Smooth muscle cell of the brain vasculature (primary cell): Measurements from ENCODE around the gene NLK.
"Not testable (repeated sequence)": the region's sequence is repeated elsewhere in the genome, so short reads cannot be mapped to it uniquely, and the experiment has no call there.

Source experiments
- DNase-seq: peaks from one replicate; pipeline ENCODE4 v3.0.0-alpha.2; 2012; ENCODE audit warnings: low read depth, low spot score

Gene NLK

GRCh38 chr17:28042657-28042720, at the start of gene NLK:
Gene NLK (plus strand): TSS chr17:28042677. CDS start chr17:28042874, 197 bp downstream.
- DNase-seq = no peak

DNA sequence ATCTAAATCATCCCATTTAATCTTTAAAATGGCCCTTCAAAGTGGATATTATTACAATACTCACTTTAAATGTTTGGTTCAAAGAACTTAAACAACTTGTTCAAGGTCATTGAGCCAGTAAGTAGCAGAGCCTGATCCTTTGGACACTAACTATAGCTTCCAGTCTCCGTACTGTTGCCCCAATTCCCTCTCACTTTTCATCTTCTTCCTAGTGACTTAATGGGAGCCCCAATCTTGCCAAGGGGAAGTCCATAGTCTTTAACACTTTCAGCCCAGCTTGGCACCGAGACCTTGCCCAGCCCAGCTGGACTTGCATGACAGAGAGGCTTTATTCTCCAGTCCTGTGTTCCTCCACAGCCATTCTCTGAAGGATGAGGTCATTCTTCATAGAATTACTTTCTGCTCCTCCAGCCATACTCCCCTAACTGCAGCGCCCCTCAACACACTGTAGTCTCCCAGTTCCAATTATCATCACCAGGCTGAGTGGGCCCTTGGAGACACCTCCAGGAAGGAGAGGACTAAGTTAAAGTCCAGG, 49.2 kb upstream of the NLK start:
- DNase-seq = no peak

DNA sequence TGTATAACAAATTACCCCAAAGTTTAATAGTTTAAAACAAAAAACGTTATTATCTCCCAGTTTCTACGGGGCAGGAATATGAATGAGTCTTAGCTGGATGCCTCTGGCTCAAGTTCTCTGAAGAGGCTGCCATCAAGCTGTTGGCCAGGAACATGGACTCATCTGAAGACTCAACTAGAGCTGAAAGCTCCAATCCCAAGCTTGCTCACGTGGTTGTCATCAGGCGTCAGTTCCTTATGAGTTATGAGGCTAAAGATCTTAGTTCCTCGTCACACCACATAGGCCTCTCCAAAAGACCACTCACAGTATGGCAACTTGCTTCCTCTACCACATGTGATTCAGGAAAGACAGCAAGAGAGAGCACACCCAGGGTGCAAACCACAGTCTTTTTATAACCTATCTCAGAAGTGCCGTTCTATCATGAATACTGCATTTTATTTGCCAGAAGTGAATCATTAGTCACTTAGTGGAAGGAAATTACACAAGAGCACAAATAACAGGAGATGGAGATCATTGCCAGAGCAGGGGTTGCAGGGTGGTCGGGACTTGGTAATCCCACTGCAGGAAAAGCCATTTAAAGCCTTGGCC, 48.7 kb upstream of the NLK start:
- no peak for DNase-seq

DNA sequence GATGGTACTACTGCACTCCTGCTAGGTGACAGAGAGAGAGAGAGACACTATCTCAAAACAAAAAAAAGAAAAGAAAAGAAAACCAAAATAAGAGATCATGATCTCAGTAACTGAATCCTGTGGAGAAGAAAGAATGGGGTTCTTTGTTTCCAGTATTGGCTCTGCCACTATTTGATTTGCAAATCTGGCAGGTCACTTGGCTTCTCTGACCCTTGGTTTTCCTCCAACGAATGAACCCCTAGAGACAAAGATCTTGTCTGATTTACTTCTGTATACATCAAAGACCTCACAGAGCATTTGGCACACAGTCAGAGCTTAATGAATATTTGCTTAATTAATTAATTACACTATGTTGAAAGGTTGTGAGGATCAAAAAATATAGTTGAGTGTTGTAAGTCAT, 47.9 kb upstream of the NLK start:
- no peak for DNase-seq

DNA sequence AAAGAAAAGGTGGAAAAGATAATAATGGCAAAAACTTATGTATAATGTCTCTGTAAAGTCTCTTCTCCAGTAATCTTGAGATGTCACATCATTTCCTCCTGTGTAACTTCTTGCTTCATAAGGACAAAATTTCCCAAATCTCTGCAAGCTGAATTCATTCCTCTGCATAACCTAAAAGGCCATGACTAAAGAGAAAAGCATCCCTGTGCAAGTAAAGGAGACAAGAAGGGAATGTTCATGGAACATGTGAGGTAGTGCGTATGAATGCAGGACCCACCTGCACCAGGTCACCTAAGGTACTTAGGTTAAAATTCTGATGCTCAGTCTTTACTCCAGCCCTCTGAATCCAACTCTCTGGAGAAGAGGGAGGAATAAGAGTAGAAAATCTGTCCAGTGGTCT, 46.9 kb upstream of the NLK start:
- no peak for DNase-seq

DNA sequence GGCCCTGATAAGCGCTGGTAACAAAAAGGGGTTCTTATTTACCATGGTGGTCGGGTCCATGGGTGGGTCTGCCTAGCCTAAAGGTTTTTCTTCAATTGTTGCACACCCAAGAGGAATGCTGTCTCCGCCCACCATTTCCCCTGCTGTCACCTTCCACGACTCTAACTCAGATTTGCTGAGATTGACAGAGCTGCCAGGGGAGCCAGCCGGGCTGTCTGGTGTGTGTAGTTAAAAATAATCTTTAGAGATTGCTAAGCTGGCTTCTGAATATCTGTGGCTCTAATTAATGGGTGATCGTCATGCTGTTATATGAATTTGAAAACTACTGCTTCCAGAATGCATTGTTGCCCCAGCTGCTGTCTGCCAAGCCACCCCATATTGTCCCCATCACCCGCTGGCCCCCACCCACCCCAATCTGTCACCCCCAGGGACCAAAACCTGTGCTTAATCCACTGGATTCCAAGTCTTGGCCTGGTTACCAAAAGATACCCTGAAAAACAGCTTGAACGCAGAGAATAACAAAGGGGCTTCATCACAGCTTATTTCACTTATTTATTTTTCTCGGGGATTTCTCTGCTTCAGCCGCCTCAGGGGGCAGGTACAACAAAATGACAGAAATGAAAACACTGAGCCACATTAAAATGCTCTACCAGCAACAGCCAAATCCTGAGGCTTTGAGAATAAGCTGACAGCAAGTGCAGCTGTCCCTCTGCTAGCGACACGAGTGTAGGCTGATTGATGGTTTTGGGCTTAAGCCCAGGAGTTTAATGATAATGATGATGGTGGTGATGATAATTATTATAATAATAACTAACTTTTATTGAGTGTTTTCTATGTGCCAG, 46.1 kb upstream of the NLK start:
- DNase-seq = no peak

DNA sequence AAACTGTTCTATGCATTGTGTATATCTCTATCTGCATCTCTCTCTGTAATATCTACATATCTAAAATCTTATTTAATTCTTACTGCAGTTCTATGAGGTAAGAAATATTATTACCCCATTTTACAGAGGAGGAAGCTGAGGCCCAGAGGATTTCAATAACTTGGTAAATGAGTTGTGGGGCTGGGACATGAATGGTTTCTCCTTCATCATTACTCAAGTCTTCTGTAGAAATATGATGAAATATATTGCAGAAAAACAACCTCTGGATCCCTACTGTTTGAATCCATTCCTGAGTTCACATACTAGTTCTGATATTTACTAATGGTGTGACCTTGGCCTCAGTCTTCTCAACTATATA, 45.5 kb upstream of the NLK start:
- no peak for DNase-seq

DNA sequence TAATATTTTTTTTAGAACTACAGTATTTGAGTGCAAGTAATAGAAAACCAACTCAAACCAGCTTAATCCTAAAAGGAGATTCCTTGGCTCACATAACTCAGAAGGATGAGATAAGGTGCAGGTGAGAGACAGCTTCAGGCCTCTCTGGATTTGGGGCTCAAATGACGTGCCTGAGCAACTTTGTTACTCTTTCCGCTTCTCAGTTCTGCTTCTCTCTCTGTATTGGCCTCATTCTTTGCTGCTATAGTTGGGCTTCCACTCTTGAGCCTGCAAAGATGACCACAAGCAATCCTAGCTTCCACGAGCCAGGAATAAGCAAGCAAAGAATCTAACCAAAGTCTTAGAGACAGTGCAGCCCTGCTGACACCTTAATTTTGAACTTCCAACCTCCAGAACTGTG, 45.0 kb upstream of the NLK start:
- DNase-seq = no peak

DNA sequence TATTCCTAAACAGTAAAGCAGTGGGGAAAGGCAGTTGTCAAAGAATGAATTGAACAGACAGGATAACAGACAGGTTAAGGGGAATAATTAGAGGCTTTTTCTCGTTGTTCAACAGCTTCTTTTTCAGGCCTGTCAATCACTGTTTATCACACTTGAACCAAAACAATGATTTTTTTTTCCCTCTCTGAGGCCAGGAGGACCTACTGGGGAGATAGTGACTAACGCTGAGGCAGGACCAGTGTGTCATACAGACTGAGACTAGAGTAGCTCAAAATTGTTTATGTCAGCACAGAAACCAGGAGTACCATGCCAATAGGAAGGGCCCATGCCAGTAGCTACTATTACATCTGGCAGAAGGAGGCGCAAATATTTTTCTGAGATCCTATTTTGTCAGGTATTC, 41.3 kb upstream of the NLK start:
- DNase-seq = no peak

GRCh38 chr17:28004344-28004743, 38.1 kb upstream of the NLK start:
- no peak for DNase-seq

- DNase-seq = not testable (repeated sequence)
These were observed 34.6 kb upstream of the NLK start for GRCh38 chr17:28007925-28008324.

GRCh38 chr17:28008513-28008912, 34.0 kb upstream of the NLK start:
- DNase-seq = peak; percentile 7

DNA sequence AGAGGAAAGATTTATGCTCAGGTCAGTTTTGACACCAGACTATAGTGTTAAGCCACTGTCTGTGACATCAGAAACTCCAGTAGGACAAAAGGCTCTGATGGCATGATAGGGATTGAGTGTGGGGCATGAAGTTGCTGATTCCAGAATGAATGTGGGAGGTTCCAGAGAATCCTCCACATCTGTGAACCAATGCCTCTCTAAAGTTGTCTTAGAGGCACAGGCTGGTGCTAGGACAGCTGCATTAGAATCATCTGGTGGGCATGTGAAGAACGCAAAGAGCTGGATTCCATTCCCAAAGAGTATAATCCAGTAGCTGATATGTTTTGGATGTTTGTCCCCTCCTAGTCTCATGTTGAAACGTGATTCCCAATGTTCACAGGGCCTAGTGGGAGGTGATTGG, 32.1 kb upstream of the NLK start:
- no peak for DNase-seq

DNA sequence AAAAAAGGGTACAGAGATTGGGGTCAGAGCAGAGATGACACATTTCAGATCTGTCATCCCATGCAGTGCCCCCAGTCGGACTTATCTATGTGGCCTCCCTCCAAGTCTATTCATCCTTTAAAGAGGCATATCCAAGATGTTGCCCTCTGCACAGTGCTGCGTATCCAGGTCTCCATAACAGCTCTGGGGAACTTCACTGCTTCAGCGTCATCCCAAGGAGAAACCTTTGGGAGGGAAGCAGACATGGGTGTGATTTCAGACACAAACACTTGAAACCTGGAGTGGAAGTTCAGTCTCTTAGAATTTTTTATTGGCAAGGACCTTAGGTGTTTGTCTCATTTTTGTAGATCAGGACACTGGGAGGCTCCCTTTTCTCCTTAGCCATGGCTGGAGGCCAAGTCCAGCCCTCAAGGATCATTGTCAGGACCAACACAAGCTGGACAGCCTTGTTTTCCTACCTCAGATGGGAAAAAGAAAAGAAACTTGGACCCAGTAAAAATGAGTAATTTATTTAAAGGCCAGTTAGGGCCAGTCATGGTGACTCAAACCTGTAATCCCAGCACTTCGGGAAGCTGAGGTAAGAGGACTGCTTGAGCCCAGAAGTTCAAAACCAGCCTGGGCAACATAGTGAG, 23.9 kb upstream of the NLK start:
- DNase-seq = no peak

DNA sequence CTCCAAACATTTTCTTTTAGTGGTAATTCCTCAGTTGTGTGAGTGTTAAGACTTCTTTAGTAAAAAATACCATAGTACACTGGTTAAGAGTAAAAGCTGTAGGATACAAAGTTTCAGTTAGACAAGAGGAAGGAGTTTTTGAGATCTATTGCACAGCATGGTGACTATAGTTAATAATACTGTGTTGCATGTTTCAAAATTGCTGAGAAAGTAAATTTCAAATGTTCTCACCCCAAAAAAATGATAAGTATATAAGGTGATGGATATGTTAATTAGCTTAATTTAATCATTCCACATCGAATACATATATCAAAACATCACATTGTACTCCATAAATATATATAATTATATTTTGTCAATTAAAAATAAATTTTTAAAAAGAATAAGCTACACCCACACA, 22.0 kb upstream of the NLK start:
- no peak for DNase-seq

DNA sequence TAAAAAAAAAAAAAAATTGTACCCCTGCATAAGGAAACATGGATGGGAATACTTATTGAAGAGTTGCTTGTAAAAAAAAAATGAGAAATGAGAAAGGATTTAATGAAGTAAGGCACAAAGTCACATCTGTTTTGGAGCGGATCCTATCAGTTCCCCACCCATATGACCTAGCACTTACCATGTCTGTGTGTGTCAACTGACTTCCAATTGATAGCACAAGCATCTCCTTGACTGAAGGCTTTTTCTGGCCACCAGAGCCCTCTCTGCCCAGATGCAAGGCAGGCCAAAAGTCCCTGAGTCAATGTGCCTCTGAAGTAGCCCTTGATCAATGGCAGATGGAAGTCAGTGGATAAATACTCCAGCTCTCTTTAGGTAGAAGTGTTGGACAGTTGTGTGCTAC, 13.4 kb upstream of the NLK start:
- no peak for DNase-seq

GRCh38 chr17:28030386-28030785, 12.1 kb upstream of the NLK start:
- no peak for DNase-seq

DNA sequence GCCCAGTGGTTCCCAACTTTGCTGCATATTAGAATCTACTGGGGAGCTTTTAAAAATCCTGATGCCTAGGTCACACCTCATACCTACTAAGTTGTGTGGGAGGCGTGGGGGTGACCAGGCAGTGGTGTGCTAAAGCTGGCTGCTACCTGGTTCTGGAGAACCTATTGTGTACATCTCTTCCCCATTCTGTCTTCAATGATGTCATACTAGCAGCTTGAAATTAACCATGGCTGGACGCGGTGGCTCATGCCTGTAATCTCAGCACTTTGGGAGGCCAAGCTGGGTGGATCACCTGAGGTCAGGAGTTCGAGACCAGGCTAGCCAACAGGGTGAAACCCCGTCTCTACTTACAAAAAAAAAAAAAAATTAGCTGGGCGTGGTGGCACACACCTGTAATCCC, 11.3 kb upstream of the NLK start:
- no peak for DNase-seq

DNA sequence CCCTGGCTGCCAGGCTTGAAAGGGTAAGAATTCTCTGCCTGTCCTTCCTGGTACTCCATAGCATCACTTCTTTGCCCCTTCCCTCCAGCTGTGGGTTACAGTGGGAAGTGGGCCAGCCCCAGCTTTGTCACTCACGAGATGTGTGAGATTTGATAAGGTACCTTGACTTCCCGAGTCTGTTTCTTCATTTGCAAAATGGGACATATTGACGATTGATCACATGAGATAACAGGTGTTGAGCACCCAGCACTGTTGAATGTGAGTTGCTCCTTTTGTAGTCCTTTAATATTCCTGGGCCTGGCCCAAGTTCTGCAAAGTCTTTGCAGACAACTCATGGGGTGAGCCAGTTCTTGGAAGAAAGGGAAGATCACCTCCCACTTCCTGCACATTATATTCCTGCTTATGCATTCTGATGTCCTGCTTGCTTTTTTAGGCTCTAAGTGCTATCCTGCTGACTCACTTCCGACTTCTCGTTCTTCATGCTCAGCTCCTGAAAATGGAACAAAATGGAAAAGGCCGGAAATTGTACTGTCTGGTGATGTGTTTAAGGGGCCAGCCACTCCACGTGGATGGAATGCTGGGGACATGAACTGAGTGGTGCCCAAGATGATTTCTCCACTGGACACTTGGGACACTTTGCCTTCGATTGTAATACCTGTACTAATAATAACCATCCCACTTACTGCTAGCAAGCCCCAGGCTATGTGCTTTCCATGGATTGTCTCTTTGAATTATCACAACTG, 8.3 kb upstream of the NLK start:
- peak; percentile 13 for DNase-seq

DNA sequence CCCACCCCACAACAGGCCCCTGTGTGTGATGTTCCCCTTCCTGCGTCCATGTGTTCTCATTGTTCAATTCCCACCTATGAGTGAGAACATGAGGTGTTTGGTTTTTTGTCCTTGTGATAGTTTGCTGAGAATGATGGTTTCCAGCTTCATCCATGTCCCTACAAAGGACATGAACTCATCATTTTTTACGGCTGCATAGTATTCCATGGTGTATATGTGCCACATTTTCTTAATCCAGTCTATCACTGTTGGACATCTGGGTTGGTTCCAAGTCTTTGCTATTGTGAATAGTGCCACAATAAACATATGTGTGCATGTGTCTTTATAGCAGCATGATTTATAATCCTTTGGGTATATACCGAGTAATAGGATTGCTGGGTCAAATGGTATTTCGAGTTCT, 7.0 kb upstream of the NLK start:
- not testable (repeated sequence) for DNase-seq

GRCh38 chr17:28035884-28036283, 6.6 kb upstream of the NLK start:
- DNase-seq = not testable (repeated sequence)

DNA sequence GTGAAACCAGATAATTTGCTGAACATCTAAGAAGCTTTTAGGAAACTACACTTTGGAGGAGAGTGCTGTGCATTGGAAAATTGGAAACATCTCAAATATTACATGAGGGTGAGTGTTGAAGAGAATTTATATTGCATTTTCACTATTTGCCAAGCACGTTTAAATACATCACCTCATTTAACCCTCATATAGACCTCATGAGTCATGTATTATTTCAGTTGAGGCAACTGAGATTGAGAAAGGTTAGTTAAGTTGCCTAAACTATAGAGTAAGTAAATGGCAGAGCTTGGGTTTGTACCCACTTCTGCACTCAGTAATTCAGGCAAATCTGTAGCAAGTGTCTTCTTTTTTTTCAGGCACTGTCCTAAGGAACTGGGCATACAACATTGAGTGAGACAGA, 3.7 kb upstream of the NLK start:
- DNase-seq = no peak

- no peak for DNase-seq
These were observed 3.2 kb upstream of the NLK start for GRCh38 chr17:28039251-28039650.
